ENCODE measurements around the gene SMIM9.

SMIM9 gene

GRCh38 chrX:154776753-154777152 is 57.7 kb downstream of the SMIM9 start:
- no peak for DNase-seq

DNA sequence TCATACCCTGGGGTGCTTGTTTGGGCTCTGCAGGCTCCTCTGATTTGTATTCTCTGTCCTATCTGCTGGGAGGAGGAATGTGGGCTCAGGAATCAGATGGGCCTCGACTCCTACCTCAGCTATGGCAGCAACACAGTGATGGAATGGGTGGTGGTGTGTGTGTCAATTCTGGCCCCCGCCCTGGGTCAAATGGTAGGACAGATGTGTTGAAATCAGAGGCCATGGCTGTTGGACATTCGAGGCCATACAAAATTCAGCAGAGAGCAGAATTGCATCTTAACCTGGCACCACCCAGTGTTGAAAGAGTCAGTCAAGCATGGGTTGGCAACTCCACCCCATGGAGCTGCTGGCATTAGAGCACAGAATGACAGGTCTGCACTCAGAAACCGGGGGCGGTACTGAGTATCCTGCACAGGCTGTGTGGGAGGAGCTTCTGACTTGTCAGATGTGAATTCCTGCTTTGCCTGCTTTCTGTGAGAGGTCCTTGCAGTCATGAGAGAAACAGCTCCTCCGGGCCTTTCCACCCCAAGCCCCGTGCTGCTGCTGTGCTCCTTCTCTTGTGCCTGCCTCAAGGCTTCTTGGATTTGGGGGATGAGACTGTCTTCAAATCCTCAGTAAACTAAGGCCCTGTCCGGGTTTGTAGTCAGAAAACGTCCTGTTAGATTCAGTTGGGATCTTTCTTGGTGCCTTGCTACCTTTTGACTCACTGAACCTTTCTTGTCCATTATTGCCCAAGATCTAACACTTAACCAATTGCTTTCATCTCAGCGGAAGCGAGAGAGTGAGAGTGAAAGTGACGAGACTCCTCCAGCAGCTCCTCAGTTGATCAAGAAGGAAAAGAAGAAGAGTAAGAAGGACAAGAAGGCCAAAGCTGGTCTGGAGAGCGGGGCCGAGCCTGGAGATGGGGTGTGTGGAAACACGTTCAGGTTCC is 58.8 kb downstream of the SMIM9 start:
- DNase-seq: no peak

GRCh38 chrX:154774622-154775021 is 59.8 kb downstream of the SMIM9 start:
- DNase-seq: no peak
